GM10248 (cell line): ENCODE measurements around the gene SLC39A6.

Experiments
- CTCF ChIA-PET: fragments of 300-600 bp; sonication (Branson Sonifier 250); formaldehyde crosslinking; extraction: SDS; loops from one replicate; lab custom pipeline; 2021; ENCODE audit warnings: antibody characterized with exemption; lab: Yijun Ruan, JAX
- POLR2A ChIA-PET: fragments of 350-650 bp; sonication (Branson Sonifier 250); formaldehyde crosslinking; extraction: SDS; loops from one replicate; lab custom pipeline; 2020; ENCODE audit warnings: antibody characterized with exemption; lab: Yijun Ruan, JAX
- DNase-seq: peaks from one replicate; pipeline ENCODE4 v3.0.0; 2012; ENCODE audit errors: extremely low spot score
- CTCF ChIP-seq: IDR thresholded peaks from 2 replicates; pipeline ENCODE4 v1.5.1; 2012; ENCODE audit warnings: mild to moderate bottlenecking, low read depth; ENCODE audit errors: extremely low read depth, missing control alignments, control extremely low read depth

The SLC39A6 gene

DNA sequence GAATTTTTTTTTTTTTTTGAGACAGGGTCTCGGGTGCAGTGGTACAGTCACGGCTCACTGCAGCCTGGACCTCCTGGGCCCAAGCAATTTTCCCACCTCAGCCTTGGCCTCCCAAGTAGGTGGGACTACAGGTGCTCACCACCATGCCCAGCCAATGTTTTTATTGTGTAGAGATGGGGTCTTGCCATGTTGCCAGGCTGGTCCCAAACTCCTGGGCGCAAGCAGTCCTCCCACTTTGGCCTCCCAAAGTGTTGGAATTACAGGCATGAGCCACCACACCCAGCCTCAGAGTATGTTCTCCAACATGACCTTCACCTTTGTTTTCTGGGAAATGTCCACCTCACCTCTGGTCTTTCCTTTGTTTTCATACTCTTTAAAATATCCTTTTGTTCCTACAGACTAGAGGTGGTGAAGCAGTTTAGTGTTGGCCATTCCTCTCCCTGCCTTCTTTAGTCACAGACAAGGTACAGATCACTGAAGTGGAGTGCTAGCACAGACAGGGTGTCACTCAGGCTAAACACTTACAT lies 38.6 kb upstream of the SLC39A6 start:
- CTCF ChIA-PET, result interaction anchor here (1.4 kb wide), 1 partner anchor 11 kb away, joined by 3 read pairs; no protein-coding TSS in a partner anchor
- POLR2A ChIA-PET, result interaction anchor here (0.6 kb wide), 1 partner anchor 38 kb away, joined by 3 read pairs; the partner anchor contains the start of gene SLC39A6
- no peak for TF ChIP-seq CTCF
- DNase-seq, result no peak

DNA sequence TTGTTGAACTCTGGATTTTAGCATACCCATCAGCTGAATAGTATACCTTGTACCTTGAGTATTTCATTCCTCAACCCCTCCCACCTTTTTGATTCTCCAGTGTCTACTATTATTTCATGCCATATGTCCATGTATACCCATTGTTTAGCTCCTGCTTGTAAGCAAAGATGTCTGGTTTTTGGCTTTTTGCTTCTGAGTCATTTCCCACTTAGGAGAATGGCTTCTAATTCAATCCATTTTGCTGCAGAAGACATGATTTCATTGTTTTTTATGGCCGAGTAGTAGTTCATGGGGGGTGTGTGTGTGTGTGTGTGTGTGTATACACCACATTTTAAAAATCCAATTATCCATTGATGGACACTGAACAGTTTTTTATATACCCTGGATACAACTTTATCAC lies 33.8 kb upstream of the SLC39A6 start:
- TF ChIP-seq CTCF, result no peak
- ChIA-PET POLR2A (no interaction called here), CTCF (interaction anchor here (0.9 kb wide), 1 partner anchor 12 kb away, joined by 3 read pairs; no protein-coding TSS in a partner anchor)
- no peak for DNase-seq

DNA sequence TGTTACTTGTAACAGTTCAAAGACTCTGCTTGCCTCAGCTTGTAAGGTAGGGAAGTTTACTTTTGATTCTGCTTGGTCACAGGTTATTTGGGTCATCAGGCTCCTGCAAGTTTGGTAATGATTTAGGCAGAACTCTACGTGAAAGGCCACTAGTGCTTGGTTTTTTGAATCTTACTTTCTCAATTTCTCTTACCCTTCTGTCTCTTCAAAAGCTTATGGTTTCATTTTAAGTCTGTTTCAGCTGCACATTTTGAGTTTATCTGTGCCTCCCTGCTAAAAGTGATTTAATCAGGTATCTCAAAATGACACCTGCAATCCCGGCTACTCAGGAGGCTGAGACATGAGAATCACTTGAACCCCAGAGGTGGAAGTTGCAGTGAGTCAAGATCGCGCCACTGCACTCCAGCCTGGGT lies 31.8 kb upstream of the SLC39A6 start:
- TF ChIP-seq CTCF, result no peak
- no peak for DNase-seq
- ChIA-PET CTCF (interaction anchor here (0.8 kb wide), 1 partner anchor 123 kb away, joined by 4 read pairs; no protein-coding TSS in a partner anchor), POLR2A (interaction anchor here (1.4 kb wide), 1 partner anchor 10 kb away, joined by 3 read pairs; no protein-coding TSS in a partner anchor)

GRCh38 chr18:36158266-36158867 lies 29.2 kb upstream of the SLC39A6 start:
- no peak for DNase-seq
- CTCF ChIA-PET, result interaction anchor here (0.8 to 5.3 kb wide), 3 partner anchors 10 to 19 kb away, joined by 3 to 26 read pairs (median 15); no protein-coding TSS in a partner anchor
- TF ChIP-seq CTCF, result no peak
- POLR2A ChIA-PET, result interaction anchor here (0.6 to 0.7 kb wide), 2 partner anchors 34 to 685 kb away, joined by 3 to 4 read pairs; no protein-coding TSS in a partner anchor

DNA sequence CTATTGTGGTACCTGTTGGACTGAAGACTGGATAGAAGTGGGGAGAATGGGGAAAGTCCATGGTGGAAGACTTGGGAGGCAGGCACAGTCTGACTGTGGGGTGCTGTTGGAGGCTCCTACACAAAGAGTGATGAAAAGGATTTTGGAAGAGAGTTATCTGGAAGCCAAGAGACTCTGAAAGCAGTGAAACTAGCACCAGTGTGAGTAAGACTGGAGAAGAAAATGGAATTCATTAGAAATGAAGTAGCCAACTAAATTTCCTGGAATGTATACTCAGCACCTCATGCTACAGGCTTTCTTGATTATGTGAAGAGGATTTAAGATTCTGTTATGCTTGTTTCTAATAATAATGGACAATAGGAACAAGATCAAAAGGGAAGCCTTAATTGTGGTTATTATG lies 28.3 kb upstream of the SLC39A6 start:
- no peak for TF ChIP-seq CTCF
- CTCF ChIA-PET, result interaction anchor here (0.8 to 5.3 kb wide), 4 partner anchors 9 to 18 kb away, joined by 3 to 26 read pairs (median 9); no protein-coding TSS in a partner anchor
- DNase-seq, result no peak
- POLR2A ChIA-PET, result interaction anchor here (0.6 kb wide), 1 partner anchor 9 kb away, joined by 3 read pairs; no protein-coding TSS in a partner anchor

DNA sequence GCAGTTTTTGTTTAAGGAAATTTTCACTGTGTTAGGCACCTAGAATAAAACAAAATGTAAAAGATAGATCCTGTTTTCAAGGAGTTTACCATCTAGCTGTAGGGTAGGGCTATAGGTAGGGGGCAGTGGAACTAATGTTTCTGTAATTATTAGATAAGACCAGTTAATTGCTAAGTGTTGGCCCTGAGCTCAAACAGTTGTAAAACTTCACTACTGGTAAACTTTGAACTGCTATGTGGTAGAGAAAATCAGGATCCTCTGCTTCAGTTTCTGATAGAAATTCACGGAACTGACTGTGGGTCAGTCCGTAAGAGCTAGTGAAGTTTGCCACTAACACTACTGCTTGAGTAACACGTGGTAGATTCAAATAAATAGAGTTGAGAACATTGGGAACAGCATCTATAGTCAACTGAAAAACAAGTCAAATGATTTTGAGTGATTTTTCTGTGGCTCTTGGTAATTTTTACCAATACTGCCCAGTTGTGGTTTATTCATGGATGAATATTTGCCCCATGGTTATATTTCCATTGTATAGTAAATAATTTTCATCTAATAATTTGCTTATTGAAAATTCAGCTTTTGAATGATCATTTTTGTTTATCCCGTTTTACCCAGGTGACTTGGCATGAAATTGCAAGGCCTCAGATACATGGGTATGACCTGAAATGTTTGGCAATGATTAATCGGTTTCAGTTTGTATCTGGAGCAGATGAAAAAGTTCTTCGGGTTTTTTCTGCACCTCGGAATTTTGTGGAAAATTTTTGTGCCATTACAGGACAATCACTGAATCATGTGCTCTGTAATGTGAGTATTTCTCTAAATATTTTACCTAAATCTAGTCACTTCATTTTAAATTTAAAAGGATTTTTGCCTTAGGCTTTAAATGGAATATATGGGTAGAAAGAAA lies 27.0 kb upstream of the SLC39A6 start:
- CTCF ChIA-PET, result interaction anchor here (1.8 to 5.3 kb wide), 3 partner anchors 8 to 27 kb away, joined by 6 to 26 read pairs (median 15); partner anchors contain the start of genes ELP2 and SLC39A6
- TF ChIP-seq CTCF, result no peak
- no peak for DNase-seq
- POLR2A ChIA-PET, result no interaction called here
